ENCODE data around the gene WARS2.

DNA sequence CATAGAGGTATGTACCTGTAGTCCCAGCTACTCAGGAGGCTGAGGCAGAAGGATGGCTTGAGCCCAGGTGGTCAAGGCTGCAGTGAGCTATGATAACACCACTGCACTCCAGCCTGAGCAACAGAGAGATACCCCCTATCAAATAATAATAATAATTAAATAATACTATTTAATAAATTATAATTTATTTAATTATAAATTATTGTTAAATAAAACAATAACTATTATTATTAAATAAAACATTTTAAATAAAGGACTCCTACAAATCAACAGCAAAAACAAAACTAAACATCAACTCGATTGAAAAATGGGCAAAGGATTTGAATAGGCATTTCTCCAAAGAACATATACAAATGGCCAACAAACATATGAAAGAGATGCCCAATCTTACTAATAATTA, 86.5 kb downstream of the WARS2 start:
- TF ChIP-seq EZH2 (IDR thresholded peaks at IDR 0.05; ENCODE audit: borderline replicate concordance, low read depth, low read length, poor library complexity, severe bottlenecking) = no peak
- TF ChIP-seq, protein P1, sequence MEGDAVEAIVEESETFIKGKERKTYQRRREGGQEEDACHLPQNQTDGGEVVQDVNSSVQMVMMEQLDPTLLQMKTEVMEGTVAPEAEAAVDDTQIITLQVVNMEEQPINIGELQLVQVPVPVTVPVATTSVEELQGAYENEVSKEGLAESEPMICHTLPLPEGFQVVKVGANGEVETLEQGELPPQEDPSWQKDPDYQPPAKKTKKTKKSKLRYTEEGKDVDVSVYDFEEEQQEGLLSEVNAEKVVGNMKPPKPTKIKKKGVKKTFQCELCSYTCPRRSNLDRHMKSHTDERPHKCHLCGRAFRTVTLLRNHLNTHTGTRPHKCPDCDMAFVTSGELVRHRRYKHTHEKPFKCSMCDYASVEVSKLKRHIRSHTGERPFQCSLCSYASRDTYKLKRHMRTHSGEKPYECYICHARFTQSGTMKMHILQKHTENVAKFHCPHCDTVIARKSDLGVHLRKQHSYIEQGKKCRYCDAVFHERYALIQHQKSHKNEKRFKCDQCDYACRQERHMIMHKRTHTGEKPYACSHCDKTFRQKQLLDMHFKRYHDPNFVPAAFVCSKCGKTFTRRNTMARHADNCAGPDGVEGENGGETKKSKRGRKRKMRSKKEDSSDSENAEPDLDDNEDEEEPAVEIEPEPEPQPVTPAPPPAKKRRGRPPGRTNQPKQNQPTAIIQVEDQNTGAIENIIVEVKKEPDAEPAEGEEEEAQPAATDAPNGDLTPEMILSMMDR (conservative IDR thresholded peaks at IDR 0.05; ENCODE audit: low read depth, low read length) = no peak
